ENCODE data around the gene SDK2.

GRCh38 chr17:73368085-73368631 is 276.1 kb downstream of the SDK2 start:
- TF ChIP-seq CTCF (conservative IDR thresholded peaks at IDR 0.05 in 1 of 2, IDR thresholded peaks at IDR 0.05 in 1 of 2; ENCODE audit: extremely low read depth in 1 of 2, insufficient read depth in 1 of 2, low read depth in 1 of 2, low read length in 2 of 2) = no peak
- TF ChIP-seq EZH2 (IDR thresholded peaks at IDR 0.05; ENCODE audit: borderline replicate concordance, low read length) = no peak
